Panc1 (cell line): Measurements from ENCODE around the gene TSPAN31. TPM values are rescaled to one million over a fixed set of nuclear protein-coding genes. Genes with fewer than 3 reads are reported as not detected.

ENCODE experiments used
- ATAC-seq: fragments of 200-7000 bp; cut with Tn5 transposase; 2 replicates; pipeline ENCODE4 v1.9.1; 2020; ENCODE audit warnings: mild to moderate bottlenecking, moderate library complexity
- BruUV-seq: library from RNA; stranded (reverse); fragments of 400-500 nt; replicated peaks from 2 replicates; lab custom pipeline; 2021; lab: Mats Ljungman, UMichigan
- CTCF ChIA-PET: fragments of 300-600 bp; sonication (Branson Sonifier 250); formaldehyde crosslinking; loops from one replicate; lab custom pipeline; 2022; ENCODE audit warnings: antibody characterized with exemption; lab: Charles Lee
- POLR2A ChIA-PET: fragments of 300-600 bp; sonication (Branson Sonifier 250); formaldehyde crosslinking; loops from one replicate; lab custom pipeline; 2022; ENCODE audit warnings: antibody characterized with exemption; lab: Charles Lee
- DNase-seq: peaks from one replicate; pipeline ENCODE4 v3.0.0-alpha.2; 2010; ENCODE audit warnings: low read depth, low spot score
- H3K27ac ChIP-seq: 2 replicates; pipeline ENCODE4 v1.5.1; 2011; ENCODE audit warnings: mild to moderate bottlenecking, low read length, inconsistent platforms
- H3K27me3 ChIP-seq: fragments of 200-500 bp; sonication (Bioruptor generic); 2 replicates; pipeline ENCODE4 v1.6.0; 2014; ENCODE audit warnings: low read length, inconsistent platforms; ENCODE audit not compliant: control insufficient read depth, insufficient read depth
- H3K36me3 ChIP-seq: fragments of 200-500 bp; sonication (Bioruptor generic); 2 replicates; pipeline ENCODE4 v1.5.1; 2014; ENCODE audit warnings: inconsistent platforms, mild to moderate bottlenecking, low read length, moderate library complexity; ENCODE audit not compliant: control insufficient read depth, insufficient read depth
- H3K4me1 ChIP-seq: 2 replicates; pipeline ENCODE4 v1.5.1; 2011; ENCODE audit warnings: inconsistent platforms, mild to moderate bottlenecking, low read length, moderate library complexity; ENCODE audit not compliant: control insufficient read depth, insufficient read depth
- H3K4me3 ChIP-seq, 2 experiments: 2 replicates each; pipeline ENCODE4 v1.5.1; 2011 to 2012; ENCODE audit warnings: low read depth in 2 of 2, low read length in 2 of 2, mild to moderate bottlenecking in 2 of 2, inconsistent platforms in 1 of 2, moderate library complexity in 1 of 2
- H3K9me3 ChIP-seq: fragments of 200-500 bp; sonication (Bioruptor generic); 2 replicates; pipeline ENCODE4 v1.5.1; 2014; ENCODE audit warnings: low read depth, mild to moderate bottlenecking, inconsistent platforms, low read length, moderate library complexity; ENCODE audit not compliant: control insufficient read depth, insufficient read depth
- CTCF ChIP-seq: fragments of 450-650 bp; IDR thresholded peaks from 2 replicates; pipeline ENCODE4 v1.5.1; 2017; ENCODE audit warnings: mild to moderate bottlenecking
- POLR2AphosphoS5 ChIP-seq: IDR thresholded peaks from 2 replicates; pipeline ENCODE4 v1.6.1; 2012; ENCODE audit warnings: mild to moderate bottlenecking, low read depth, low read length, moderate library complexity
- REST ChIP-seq, 2 experiments: IDR thresholded peaks; 2 replicates each; pipeline ENCODE4 v1.6.1; 2011 to 2012; ENCODE audit warnings: low read depth in 2 of 2, control low read depth in 1 of 2, low read length in 1 of 2, mild to moderate bottlenecking in 1 of 2, moderate library complexity in 1 of 2; ENCODE audit not compliant: insufficient read depth in 1 of 2
- SIN3A ChIP-seq: IDR thresholded peaks from 2 replicates; pipeline ENCODE4 v1.6.1; 2012; ENCODE audit warnings: low read depth, mild to moderate bottlenecking, low read length, moderate library complexity, borderline replicate concordance; ENCODE audit not compliant: insufficient read depth
- TCF7L2 ChIP-seq: IDR thresholded peaks from 2 replicates; pipeline ENCODE4 v1.6.1; 2011; ENCODE audit warnings: mild to moderate bottlenecking, low read depth, low read length, inconsistent platforms
- in situ Hi-C: cut with HindIII; loops from 2 replicates; pipeline ENCODE4 v1.10.0; 2016; ENCODE audit warnings: low sequenced_read_pairs, low pct_unique_long_range_greater_than_20kb
- intact Hi-C: fragments of 100-400 bp; cut with micrococcal nuclease; formaldehyde crosslinking; loops from one replicate; pipeline ENCODE4 v1.10.0; 2022; ENCODE audit not compliant: unreplicated experiment
- total RNA-seq: library from RNA; stranded (reverse); gene quantifications from one replicate; pipeline ENCODE4 v1.2.1, GENCODE V29; 2021; ENCODE audit not compliant: unreplicated experiment

Gene TSPAN31
- total RNA-seq, 1 experiment from 2014 or later = 17.5 TPM

- H3K36me3 ChIP-seq = no peaks in the 10 kb centered on the region; the same call in 1 of the 2 replicates
- CTCF ChIA-PET = interaction anchor here (0.9 kb wide), 1 partner anchor 9 kb away, joined by 3 read pairs; no protein-coding TSS in a partner anchor
- in situ Hi-C loops = no loop called here
These were observed 27.7 kb upstream of the TSPAN31 start for GRCh38 chr12:57717131-57717530.

DNA sequence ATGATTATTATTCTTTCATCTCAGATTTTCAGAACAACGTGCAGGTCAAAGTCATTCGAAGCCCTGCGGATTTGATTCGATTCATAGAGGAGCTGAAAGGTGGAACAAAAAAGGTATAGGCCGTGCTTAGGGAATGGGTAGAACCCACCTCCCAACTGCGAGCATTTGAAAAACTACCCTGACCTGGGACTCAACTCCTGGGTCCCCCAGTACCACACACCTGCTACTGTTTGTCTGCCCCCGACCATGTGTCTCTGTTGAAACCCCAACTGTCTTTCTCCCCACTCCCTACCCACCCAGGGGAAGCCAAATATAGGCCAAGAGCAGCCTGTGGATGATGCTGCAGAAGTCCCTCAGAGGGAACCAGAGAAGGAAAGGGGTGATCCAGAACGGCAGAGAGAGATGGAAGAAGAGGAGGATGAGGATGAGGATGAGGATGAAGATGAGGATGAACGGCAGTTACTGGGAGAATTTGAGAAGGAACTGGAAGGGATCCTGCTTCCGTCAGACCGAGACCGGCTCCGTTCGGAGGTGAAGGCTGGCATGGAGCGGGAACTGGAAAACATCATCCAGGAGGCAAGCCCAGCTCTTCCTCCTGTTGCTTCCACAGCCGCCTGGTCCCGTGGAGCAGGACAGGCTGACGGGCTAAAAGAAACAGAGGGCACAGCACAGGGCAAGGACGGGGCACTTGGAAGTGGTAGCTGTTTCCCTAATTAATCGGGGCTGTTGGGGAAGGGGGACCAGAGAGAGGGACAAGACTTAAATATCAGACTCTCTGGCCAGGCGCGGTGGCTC lies 26.8 kb upstream of the TSPAN31 start:
- ATAC-seq (no peak), DNase-seq (no peak)
- intact Hi-C loops (no loop called here), in situ Hi-C loops (no loop called here)
- Histone ChIP-seq H3K4me3 (no peak overlapping the region), H3K27ac (no peak overlapping the region), H3K4me1 (no peaks in the 10 kb centered on the region), H3K36me3 (no peaks in the 10 kb centered on the region; the same call in 1 of the 2 replicates), H3K9me3 (no peaks in the 10 kb centered on the region), H3K27me3 (no peaks in the 10 kb centered on the region)
- no TSS peak for BruUV-seq
- ChIA-PET CTCF (no interaction called here), POLR2A (no interaction called here)
- TF ChIP-seq CTCF (no peak), TCF7L2 (no peak), SIN3A (no peak), REST (IDR thresholded peaks at IDR 0.05; ENCODE audit: insufficient read depth in 1 of 2, low read depth in 2 of 2, low read length in 1 of 2) (no peak), POLR2AphosphoS5 (no peak)

More at GRCh38 chr12:57717131-57717530, 27.7 kb upstream of the TSPAN31 start:
- intact Hi-C loops = no loop called here
- POLR2A ChIA-PET = no interaction called here
- Histone ChIP-seq H3K4me1 (no peaks in the 10 kb centered on the region), H3K27me3 (no peaks in the 10 kb centered on the region), H3K27ac (no peak overlapping the region), H3K9me3 (no peaks in the 10 kb centered on the region), H3K4me3 (no peak overlapping the region)
- TF ChIP-seq REST (IDR thresholded peaks at IDR 0.05; ENCODE audit: insufficient read depth in 1 of 2, low read depth in 2 of 2, low read length in 1 of 2) (no peak), CTCF (no peak), TCF7L2 (no peak), SIN3A (no peak), POLR2AphosphoS5 (no peak)
- ATAC-seq (no peak), DNase-seq (no peak)
- no TSS peak for BruUV-seq
